Breast epithelium (tissue), 3 donors: ENCODE measurements around the gene KCNC1.

Experiments
- CTCF ChIP-seq, 3 donors: fragments of 450-650 bp; IDR thresholded peaks; one replicate each; pipeline ENCODE4 v1.5.1; 2016 to 2017; ENCODE audit warnings: antibody characterized with exemption in 3 of 3, mild to moderate bottlenecking in 3 of 3, moderate library complexity in 3 of 3
- POLR2A ChIP-seq: fragments of 450-650 bp; IDR thresholded peaks from one replicate; pipeline ENCODE4 v1.6.1; 2016; ENCODE audit warnings: antibody characterized with exemption, mild to moderate bottlenecking, moderate library complexity
- POLR2AphosphoS5 ChIP-seq, 3 donors: sonication (generic); formaldehyde crosslinking; IDR thresholded peaks; one replicate each; pipeline ENCODE4 v1.6.1; 2017; ENCODE audit warnings: antibody characterized with exemption in 3 of 3

- TF ChIP-seq POLR2A (no peak), CTCF (IDR thresholded peaks at IDR 0.05) (no peak), POLR2AphosphoS5 (IDR thresholded peaks at IDR 0.05) (no peak)
Observed at GRCh38 chr11:17707830-17708229, 26.8 kb upstream of the KCNC1 start.
